NCI-H1105 treated with DMSO at 0.1 percent for 48 hours (cell line): Measurements from ENCODE around the gene SYNE1.
"Not testable (repeated sequence)": the region's sequence is repeated elsewhere in the genome, so short reads cannot be mapped to it uniquely, and the experiment has no call there.

Experiments used
- DNase-seq: peaks from one replicate; lab custom pipeline; 2025; lab: John Stamatoyannopoulos, UW

The SYNE1 gene

GRCh38 chr6:152614776-152615175, 22.4 kb downstream of the SYNE1 start:
- not testable (repeated sequence) for DNase-seq

GRCh38 chr6:152609125-152609670, 28.0 kb downstream of the SYNE1 start:
- DNase-seq: no peak

GRCh38 chr6:152605941-152606340, 31.2 kb downstream of the SYNE1 start:
- DNase-seq: no peak

GRCh38 chr6:152605342-152605741, 31.8 kb downstream of the SYNE1 start:
- DNase-seq: no peak

GRCh38 chr6:152603911-152604310, 33.3 kb downstream of the SYNE1 start:
- no peak for DNase-seq

- DNase-seq: no peak
Observed at GRCh38 chr6:152600022-152600421, 37.1 kb downstream of the SYNE1 start.

GRCh38 chr6:152598901-152599537, 38.1 kb downstream of the SYNE1 start:
- DNase-seq: no peak

- no peak for DNase-seq
Observed at GRCh38 chr6:152598421-152598820, 38.7 kb downstream of the SYNE1 start.

- no peak for DNase-seq
Observed at GRCh38 chr6:152596726-152597125, 40.4 kb downstream of the SYNE1 start.

- no peak for DNase-seq
Observed at GRCh38 chr6:152595499-152595898, 41.7 kb downstream of the SYNE1 start.

GRCh38 chr6:152594701-152595100, 42.5 kb downstream of the SYNE1 start:
- DNase-seq: no peak

- DNase-seq: no peak
Observed at GRCh38 chr6:152588456-152588855, 48.7 kb downstream of the SYNE1 start.

- DNase-seq: no peak
Observed at GRCh38 chr6:152587473-152587872, 49.7 kb downstream of the SYNE1 start.

GRCh38 chr6:152585236-152585635, 51.9 kb downstream of the SYNE1 start:
- no peak for DNase-seq

- DNase-seq: no peak
Observed at GRCh38 chr6:152583888-152584287, 53.3 kb downstream of the SYNE1 start.

GRCh38 chr6:152576525-152576924, 60.6 kb downstream of the SYNE1 start:
- DNase-seq: no peak

- DNase-seq: peak; percentile 53
Observed at GRCh38 chr6:152575621-152576150, 61.5 kb downstream of the SYNE1 start.

GRCh38 chr6:152575161-152575560, 62.0 kb downstream of the SYNE1 start:
- no peak for DNase-seq

- no peak for DNase-seq
Observed at GRCh38 chr6:152573762-152574161, 63.4 kb downstream of the SYNE1 start.

GRCh38 chr6:152572338-152573088, 64.6 kb downstream of the SYNE1 start:
- DNase-seq: peak; percentile 27

GRCh38 chr6:152571943-152572337, 65.2 kb downstream of the SYNE1 start:
- no peak for DNase-seq

- no peak for DNase-seq
Observed at GRCh38 chr6:152571089-152571488, 66.1 kb downstream of the SYNE1 start.
